Neuron (in vitro differentiated cells): ENCODE data around the gene SCLT1.

Experiments used
- H2AFZ ChIP-seq: one replicate; pipeline ENCODE4 v1.6.1; 2013; ENCODE audit warnings: low read depth, mild to moderate bottlenecking, inconsistent platforms, low read length, moderate library complexity
- H3K27me3 ChIP-seq: one replicate; pipeline ENCODE4 v1.6.1; 2013; ENCODE audit warnings: low read length; ENCODE audit not compliant: insufficient read depth
- H3K36me3 ChIP-seq: one replicate; pipeline ENCODE4 v1.6.1; 2013; ENCODE audit warnings: low read length; ENCODE audit not compliant: insufficient read depth
- H3K4me1 ChIP-seq: one replicate; pipeline ENCODE4 v1.6.1; 2013; ENCODE audit warnings: low read length; ENCODE audit not compliant: insufficient read depth
- H3K4me3 ChIP-seq: 2 replicates; pipeline ENCODE4 v1.5.1; 2013; ENCODE audit warnings: mild to moderate bottlenecking, low read length, moderate library complexity
- H3K9me3 ChIP-seq: one replicate; pipeline ENCODE4 v1.6.1; 2013; ENCODE audit warnings: low read length

The SCLT1 gene

DNA sequence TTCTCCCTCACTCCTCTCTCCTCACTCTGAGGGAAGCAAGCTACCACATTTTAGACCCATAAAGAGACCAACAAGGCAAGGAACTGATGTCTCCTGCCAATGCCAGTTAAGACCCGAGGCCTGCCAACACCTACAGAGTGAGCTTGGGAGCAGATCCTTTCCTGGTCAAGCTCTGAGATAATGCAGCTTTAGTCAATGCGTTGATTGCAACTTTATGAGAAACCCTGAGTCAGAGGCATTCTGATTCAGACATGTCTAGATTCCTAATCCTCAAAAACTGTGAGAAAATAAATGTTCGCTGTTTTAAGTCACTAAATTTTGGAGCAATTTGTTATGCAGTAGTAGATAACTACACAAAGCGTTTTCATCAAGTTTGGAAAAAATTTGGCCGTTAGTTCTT, 168.4 kb downstream of the SCLT1 start:
- H3K9me3 ChIP-seq, result peaks cover 2% of the 10 kb centered on the region
- H3K4me1 ChIP-seq, result no peaks in the 10 kb centered on the region
- H2AFZ ChIP-seq, result no peak overlapping the region
- no peak overlapping the region for H3K4me3 ChIP-seq
- H3K36me3 ChIP-seq, result no peaks in the 10 kb centered on the region
- no peaks in the 10 kb centered on the region for H3K27me3 ChIP-seq

DNA sequence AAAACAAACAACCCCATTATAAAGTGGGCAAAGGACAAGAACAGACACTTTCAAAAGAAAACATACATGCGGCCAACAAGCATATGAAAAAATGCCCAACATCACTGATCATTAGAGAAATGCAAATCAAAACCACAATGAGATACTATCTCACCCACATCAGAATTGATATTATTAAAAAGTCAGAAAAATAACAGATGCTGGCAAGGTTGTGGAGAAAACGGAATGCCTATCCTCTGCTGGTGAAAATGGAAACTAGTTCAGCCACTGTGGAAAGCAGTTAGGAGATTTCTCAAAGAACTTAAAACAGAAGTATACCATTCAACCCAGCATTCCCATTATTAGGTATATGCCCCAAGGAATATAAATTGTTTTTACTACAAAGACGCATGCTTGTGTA, 171.4 kb downstream of the SCLT1 start:
- Histone ChIP-seq H3K4me3 (no peak overlapping the region), H3K4me1 (no peaks in the 10 kb centered on the region), H3K9me3 (no peaks in the 10 kb centered on the region), H2AFZ (no peak overlapping the region), H3K27me3 (no peaks in the 10 kb centered on the region), H3K36me3 (no peaks in the 10 kb centered on the region)

DNA sequence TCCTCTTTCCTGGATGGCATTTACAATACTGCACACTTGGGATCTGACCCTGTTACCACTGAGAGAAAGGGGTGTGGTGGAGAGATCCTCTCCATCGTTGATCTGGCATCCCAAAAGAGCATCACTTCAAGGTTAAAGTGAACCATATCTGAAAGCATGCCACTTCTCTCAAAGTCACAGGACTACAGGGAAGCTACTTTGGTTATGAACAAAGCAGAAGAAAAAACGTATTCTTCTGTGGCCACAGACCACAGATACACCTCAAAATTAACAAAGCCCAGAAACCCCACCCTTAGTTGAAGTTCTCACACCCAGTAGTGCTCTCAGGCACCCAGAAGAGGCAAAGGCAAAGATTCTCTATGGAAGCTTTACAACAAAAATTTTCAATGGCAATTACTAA, 175.6 kb downstream of the SCLT1 start:
- Histone ChIP-seq H3K36me3 (no peaks in the 10 kb centered on the region), H3K4me1 (no peaks in the 10 kb centered on the region), H3K4me3 (no peak overlapping the region), H3K9me3 (no peaks in the 10 kb centered on the region), H2AFZ (no peak overlapping the region), H3K27me3 (no peaks in the 10 kb centered on the region)

DNA sequence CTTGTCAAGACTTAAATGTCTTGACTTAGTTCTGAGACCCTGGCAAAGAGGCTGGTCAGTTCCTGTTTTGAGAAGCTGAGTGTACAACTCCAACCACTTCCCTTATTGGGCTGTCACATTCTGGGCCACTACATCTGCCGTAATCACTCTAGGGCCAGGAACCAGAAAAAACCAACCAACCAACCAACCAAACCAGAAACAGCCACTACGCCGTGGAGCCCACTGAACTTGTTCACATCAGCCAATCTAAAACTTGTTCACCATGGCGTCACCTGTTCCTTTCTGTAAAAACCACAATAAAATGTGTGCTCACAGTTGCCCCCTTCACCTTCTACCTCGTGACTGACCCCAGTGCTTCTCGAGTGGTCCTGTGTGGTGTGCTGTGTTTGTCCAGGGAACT, 176.5 kb downstream of the SCLT1 start:
- Histone ChIP-seq H3K9me3 (no peaks in the 10 kb centered on the region), H3K4me3 (no peak overlapping the region), H3K36me3 (no peaks in the 10 kb centered on the region), H3K27me3 (no peaks in the 10 kb centered on the region), H2AFZ (no peak overlapping the region), H3K4me1 (no peaks in the 10 kb centered on the region)

DNA sequence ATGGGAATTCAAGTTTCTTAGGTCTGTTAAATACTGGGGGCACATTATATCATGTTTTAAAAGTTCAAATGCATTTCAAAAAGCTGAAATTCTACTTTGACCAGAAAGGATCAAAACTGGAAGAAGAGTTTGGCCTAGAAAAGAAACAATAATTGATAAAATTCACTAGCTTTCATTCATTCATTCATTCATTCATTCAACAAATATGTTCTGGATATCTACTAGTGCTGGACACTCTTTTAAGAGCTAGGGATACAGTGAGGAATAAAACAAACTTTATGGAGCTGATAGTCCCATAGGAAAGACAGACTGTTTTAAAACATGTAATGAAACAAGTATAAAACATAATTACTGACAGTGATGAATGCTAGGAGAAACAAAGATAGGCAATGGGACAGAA, 177.8 kb downstream of the SCLT1 start:
- Histone ChIP-seq H3K4me1 (no peaks in the 10 kb centered on the region), H3K27me3 (no peaks in the 10 kb centered on the region), H2AFZ (no peak overlapping the region), H3K36me3 (no peaks in the 10 kb centered on the region), H3K9me3 (no peaks in the 10 kb centered on the region), H3K4me3 (no peak overlapping the region)

DNA sequence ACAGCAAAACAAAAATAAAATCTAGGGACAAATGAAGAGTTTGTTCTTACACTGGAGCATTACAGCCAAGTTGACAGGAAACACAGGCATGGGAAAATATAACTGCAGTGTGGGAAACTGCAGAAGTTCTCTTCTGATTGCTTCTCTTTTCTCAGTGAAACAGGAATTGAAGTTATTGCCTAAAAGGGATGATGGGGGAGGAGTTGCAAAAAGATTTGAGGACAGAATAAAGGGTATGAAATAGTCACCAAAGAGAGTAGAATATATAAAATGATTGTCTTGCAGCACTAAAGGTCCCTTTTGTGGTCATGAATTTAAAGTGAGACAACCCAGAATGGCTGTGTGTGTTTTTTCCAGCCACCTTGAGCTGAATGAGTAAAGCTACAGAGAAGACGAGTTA, 180.1 kb downstream of the SCLT1 start:
- H3K9me3 ChIP-seq, result no peaks in the 10 kb centered on the region
- no peaks in the 10 kb centered on the region for H3K4me1 ChIP-seq
- no peaks in the 10 kb centered on the region for H3K27me3 ChIP-seq
- H2AFZ ChIP-seq, result no peak overlapping the region
- no peak overlapping the region for H3K4me3 ChIP-seq
- H3K36me3 ChIP-seq, result no peaks in the 10 kb centered on the region

DNA sequence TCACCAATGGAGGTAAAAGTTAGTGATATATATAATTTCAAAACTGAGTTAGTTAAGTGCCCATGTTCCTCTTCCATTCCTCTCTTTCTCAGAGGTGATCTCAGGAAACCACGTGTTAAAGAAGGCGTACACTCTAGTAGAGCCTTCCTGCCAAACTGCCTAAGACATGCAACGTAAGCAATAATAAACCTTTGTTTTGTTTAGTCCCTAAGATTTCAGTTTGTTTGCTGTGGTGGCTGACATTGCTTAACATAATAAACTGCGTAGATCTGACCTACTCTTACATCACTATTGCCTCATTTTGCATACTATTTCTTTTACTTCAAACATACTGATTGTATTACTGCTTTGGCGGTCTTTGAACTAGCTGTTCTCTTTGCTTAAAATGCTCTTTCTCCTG, 184.6 kb downstream of the SCLT1 start:
- Histone ChIP-seq H3K4me1 (no peaks in the 10 kb centered on the region), H3K9me3 (no peaks in the 10 kb centered on the region), H2AFZ (no peak overlapping the region), H3K4me3 (no peak overlapping the region), H3K36me3 (no peaks in the 10 kb centered on the region), H3K27me3 (no peaks in the 10 kb centered on the region)

DNA sequence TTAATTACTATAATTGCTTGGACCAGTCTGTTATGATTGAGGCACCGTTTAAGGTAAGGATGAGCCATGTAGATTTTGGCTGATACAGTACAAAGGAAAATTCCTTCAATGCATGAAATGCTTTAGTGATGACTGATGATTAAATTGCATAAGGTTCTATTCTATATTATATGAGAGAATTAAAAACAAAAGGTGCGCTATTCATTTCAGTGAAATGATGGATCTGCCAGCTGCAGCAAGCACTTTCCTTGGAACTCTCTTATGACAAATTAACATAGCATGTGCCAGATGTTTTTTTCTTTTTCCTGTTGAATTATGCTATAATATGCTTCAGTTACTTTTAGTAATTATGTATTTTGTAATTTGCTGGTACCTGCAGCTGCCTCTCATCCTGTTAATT, 185.4 kb downstream of the SCLT1 start:
- H3K27me3 ChIP-seq, result no peaks in the 10 kb centered on the region
- H2AFZ ChIP-seq, result no peak overlapping the region
- no peaks in the 10 kb centered on the region for H3K9me3 ChIP-seq
- H3K4me1 ChIP-seq, result no peaks in the 10 kb centered on the region
- H3K4me3 ChIP-seq, result no peak overlapping the region
- H3K36me3 ChIP-seq, result no peaks in the 10 kb centered on the region

DNA sequence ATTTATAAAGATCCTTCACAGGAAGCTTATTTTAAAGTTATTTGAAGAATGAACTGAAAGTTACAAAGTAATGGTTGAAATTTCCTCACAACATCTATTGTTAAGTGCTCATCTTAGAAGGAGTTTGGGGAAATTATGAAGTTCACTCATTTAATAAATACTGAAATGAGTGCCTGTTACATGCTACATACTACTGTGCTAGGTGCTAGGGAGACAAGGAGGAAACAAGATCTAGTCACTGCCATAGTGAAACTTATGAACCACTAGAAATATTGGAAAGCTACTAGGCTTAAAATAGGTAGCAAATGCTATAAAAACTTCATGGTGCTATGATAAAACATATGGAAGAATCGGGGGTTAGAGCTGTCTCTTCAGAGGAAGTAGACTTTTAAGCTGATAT, 186.8 kb downstream of the SCLT1 start:
- H2AFZ ChIP-seq, result no peak overlapping the region
- no peak overlapping the region for H3K4me3 ChIP-seq
- no peaks in the 10 kb centered on the region for H3K9me3 ChIP-seq

DNA sequence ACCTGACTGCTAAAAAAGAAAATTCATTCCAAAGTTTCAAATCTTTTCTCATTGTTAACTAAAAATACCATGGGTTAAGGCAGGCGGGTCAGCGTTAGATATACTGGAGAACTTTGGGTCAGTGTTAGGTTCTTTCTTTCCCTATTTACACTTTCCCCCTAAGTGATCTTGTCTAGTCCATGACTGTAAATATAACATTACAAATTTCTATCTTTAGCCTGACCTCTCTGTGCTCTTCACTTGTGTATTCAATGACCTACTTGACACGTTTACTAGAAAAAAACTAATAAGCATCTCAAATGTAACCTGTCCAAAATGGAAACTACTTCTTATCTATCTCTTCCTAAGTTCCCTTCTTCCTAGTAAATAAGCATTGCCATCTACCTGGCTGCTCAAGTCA, 188.5 kb downstream of the SCLT1 start:
- H3K9me3 ChIP-seq, result no peaks in the 10 kb centered on the region

More for the DNA sequence above, 186.8 kb downstream of the SCLT1 start:
- Histone ChIP-seq H3K4me1 (no peaks in the 10 kb centered on the region), H3K36me3 (no peaks in the 10 kb centered on the region), H3K27me3 (no peaks in the 10 kb centered on the region)

DNA sequence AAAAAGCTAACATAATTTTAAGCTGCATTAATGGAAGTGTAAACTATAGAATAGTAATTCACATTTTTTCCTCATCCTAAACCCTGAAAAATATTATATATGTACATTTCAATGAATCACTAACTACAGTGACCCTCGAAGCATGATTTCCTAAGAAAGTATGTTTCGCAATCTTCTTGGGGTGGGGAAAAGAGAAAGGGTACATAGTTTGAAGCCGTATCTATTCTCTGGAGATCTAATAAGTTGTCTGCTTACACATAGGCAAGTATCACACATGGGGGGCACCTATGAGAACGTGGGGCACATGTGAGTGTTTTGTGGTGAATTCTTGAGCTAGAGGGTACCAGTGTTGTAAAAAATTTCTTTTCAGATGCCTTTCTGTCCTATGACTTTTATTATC, 212.7 kb downstream of the SCLT1 start:
- no peak overlapping the region for H3K4me3 ChIP-seq
- no peaks in the 10 kb centered on the region for H3K36me3 ChIP-seq
- H3K4me1 ChIP-seq, result no peaks in the 10 kb centered on the region
- no peaks in the 10 kb centered on the region for H3K27me3 ChIP-seq
- H2AFZ ChIP-seq, result no peak overlapping the region
- no peaks in the 10 kb centered on the region for H3K9me3 ChIP-seq

More for the DNA sequence above, 188.5 kb downstream of the SCLT1 start:
- no peaks in the 10 kb centered on the region for H3K27me3 ChIP-seq
- H3K4me3 ChIP-seq, result no peak overlapping the region
- H2AFZ ChIP-seq, result no peak overlapping the region
- H3K36me3 ChIP-seq, result no peaks in the 10 kb centered on the region
- no peaks in the 10 kb centered on the region for H3K4me1 ChIP-seq

DNA sequence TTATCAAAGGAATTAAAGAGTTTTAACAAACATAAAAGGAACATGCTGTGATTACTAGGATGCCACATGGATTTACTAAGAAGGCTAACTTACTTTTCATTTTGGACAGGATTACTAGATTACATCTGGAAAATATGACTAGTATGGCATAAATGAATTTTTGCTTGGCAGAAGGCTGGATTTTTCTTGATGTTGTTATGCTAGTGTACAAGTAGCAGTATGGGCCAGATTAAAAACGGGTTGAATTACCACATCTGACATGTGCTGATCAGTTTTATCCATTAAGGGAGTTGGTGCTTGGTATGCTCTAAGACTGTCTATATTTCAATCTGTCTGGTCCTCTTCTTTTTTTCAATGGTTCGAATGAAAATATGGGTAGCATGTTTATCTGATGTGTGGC, 213.4 kb downstream of the SCLT1 start:
- Histone ChIP-seq H2AFZ (no peak overlapping the region), H3K36me3 (no peaks in the 10 kb centered on the region), H3K4me1 (no peaks in the 10 kb centered on the region), H3K27me3 (no peaks in the 10 kb centered on the region), H3K9me3 (no peaks in the 10 kb centered on the region), H3K4me3 (no peak overlapping the region)

DNA sequence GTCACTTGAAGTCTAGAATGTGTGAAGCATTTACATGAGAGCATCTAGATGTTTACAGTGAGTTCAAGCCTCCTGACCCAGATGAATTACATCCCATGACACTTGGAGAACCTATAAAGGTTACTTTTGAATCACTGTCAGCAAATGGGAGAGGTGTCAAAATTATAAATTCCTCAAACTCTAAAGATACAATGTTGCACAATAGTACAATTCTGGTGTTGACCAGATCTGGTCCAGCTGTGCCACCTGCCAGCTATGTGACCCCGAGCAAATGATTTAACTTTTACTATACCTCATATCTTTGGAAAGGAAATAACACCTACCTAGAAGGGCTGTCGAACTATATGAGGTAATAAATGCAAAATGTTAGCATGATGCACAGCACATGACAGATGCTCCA, 214.1 kb downstream of the SCLT1 start:
- H2AFZ ChIP-seq, result no peak overlapping the region
- H3K36me3 ChIP-seq, result no peaks in the 10 kb centered on the region
- no peaks in the 10 kb centered on the region for H3K4me1 ChIP-seq
- H3K9me3 ChIP-seq, result no peaks in the 10 kb centered on the region
- H3K4me3 ChIP-seq, result no peak overlapping the region
- no peaks in the 10 kb centered on the region for H3K27me3 ChIP-seq

DNA sequence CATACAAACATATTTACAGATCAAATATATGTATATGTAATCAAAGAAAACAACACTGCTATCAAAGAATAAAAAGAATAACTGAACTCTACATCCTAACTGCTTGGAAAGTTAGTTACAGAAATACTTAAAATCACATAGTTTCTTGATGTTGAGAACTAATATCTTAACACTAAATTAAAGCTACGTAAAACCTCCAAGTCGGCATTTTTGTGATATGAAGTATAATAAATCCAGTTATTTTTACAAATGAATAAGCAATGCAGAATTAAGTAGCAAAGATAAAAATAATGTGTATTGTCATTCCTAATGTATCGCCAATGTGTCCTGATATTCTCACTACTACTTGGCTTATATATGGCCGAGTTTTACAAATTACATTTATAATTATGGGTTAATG, 215.4 kb downstream of the SCLT1 start:
- no peak overlapping the region for H2AFZ ChIP-seq
- no peaks in the 10 kb centered on the region for H3K4me1 ChIP-seq
- no peaks in the 10 kb centered on the region for H3K27me3 ChIP-seq
- peaks cover 1% of the 10 kb centered on the region for H3K36me3 ChIP-seq
- no peak overlapping the region for H3K4me3 ChIP-seq
- H3K9me3 ChIP-seq, result no peaks in the 10 kb centered on the region
